Measurements from ENCODE around the gene MAJIN. TPM values are rescaled to one million over a fixed set of nuclear protein-coding genes. Genes with fewer than 3 reads are reported as not detected.
A peak's percentile ranks its signal among the peaks of the same experiment; 100 is the strongest.

MAJIN gene
- total and polyA plus RNA-seq, 9 of the 15 experiments (the other 6 are each of a cell fraction or from before 2014, with no cell fraction given): 0.17 to 0.83 (median 0.24) TPM; not detected in 2

GRCh38 chr11:64888729-64889511 is 83.0 kb downstream of the MAJIN start (continued):
- TF ChIP-seq RREB1 (CRISPR knock-in tag; IDR thresholded peaks at IDR 0.05): no peak
- no peak; the same call in 1 of the 2 replicates for TF ChIP-seq ZNF324 (CRISPR knock-in tag; IDR thresholded peaks at IDR 0.05)
- TF ChIP-seq ZNF830 (CRISPR knock-in tag; IDR thresholded peaks at IDR 0.05): no peak

GRCh38 chr11:64888406-64888728 is 83.5 kb downstream of the MAJIN start:
- CTCF ChIA-PET (ENCODE audit: low intra/inter-chr PET ratio): interaction anchor here (0.7 kb wide), 1 partner anchor 41 kb away, joined by 4 read pairs; no protein-coding TSS in a partner anchor
- Histone ChIP-seq H3K4me1 (replicated peaks in 1 of 2; ENCODE audit: control insufficient read depth in 2 of 2, insufficient read depth in 2 of 2, low read length in 2 of 2) (peaks cover 44 to 85% of the 10 kb centered on the region in 2 experiments), H3K36me3 (ENCODE audit: control insufficient read depth, insufficient read depth, low read length) (no peaks in the 10 kb centered on the region), H2AFZ (ENCODE audit: low read depth, low read length) (peak overlapping the region; percentile 99), H3K79me2 (ENCODE audit: control insufficient read depth, insufficient read depth, low read length) (no peaks in the 10 kb centered on the region), H3K9me1 (ENCODE audit: control insufficient read depth, insufficient read depth, low read length) (no peaks in the 10 kb centered on the region), H3K4me3 (no peak overlapping the region), H3K4me2 (ENCODE audit: insufficient read depth, low read length) (peak overlapping the region; percentile 91), H3K9ac (ENCODE audit: insufficient read depth in 1 of 2, low read depth in 2 of 2, low read length in 2 of 2) (peak overlapping the region; percentile 70 to 86), H3K9me3 (replicated peaks; ENCODE audit: control insufficient read depth, insufficient read depth, low read depth, low read length) (no peaks in the 10 kb centered on the region), H3K27me3 (ENCODE audit: control insufficient read depth in 2 of 2, insufficient read depth in 2 of 2, low read length in 2 of 2) (no peaks in the 10 kb centered on the region), H3K27ac (ENCODE audit: extremely low read depth, low read depth, low read length) (peak overlapping the region; percentile 82), H4K20me1 (replicated peaks; ENCODE audit: control insufficient read depth, insufficient read depth, low read length) (no peaks in the 10 kb centered on the region)
- FAIRE-seq: no peak
- 11% methylated on average over 3 of the region's 8 CpGs for WGBS (ENCODE audit: insufficient coverage, low coverage, missing lambda C conversion rate)
- DNase-seq (ENCODE audit: extremely low read depth in 1 of 4, low spot score in 3 of 4): no peak
- POLR2A ChIA-PET: interaction anchor here (0.6 to 3.4 kb wide), 10 partner anchors 10 to 339 kb away, joined by 3 to 28 read pairs (median 4); partner anchors contain the start of gene EHD1
- intact Hi-C loops (cut with micrococcal nuclease): loop anchor here (2.0 to 10.0 kb wide), 3 partner anchors 18 to 226 kb away; partner anchors contain the start of genes SF1, TM7SF2 and ZNHIT2
- in situ Hi-C loops (cut with MboI): no loop called here
- TF ChIP-seq ZNF175 (CRISPR knock-in tag; IDR thresholded peaks at IDR 0.05; ENCODE audit: low read depth) (0 out of 2 replicates have a peak, but pooled peaks have one; percentile 35), SAP30 (IDR thresholded peaks at IDR 0.05; ENCODE audit: borderline replicate concordance, insufficient read depth, low read depth, low read length, poor library complexity, severe bottlenecking) (peak; percentile 1), NR1H2 (CRISPR knock-in tag; IDR thresholded peaks at IDR 0.05) (0 out of 2 replicates have a peak, but pooled peaks have one; percentile 33), NCOR1 (IDR thresholded peaks at IDR 0.05) (no peak), CREB1 (IDR thresholded peaks at IDR 0.05) (no peak), CREB1 (CRISPR knock-in tag; IDR thresholded peaks at IDR 0.05) (0 out of 2 replicates have a peak, but pooled peaks have one; percentile 8), ZNF134 (CRISPR knock-in tag; conservative IDR thresholded peaks at IDR 0.05) (no peak), NR2C2 (CRISPR knock-in tag; IDR thresholded peaks at IDR 0.05) (no peak), NR2C2 (tag; IDR thresholded peaks at IDR 0.05) (0 out of 2 replicates have a peak, but pooled peaks have one; percentile 19)
- no TSS peak for BruUV-seq (replicated peaks)
- ATAC-seq: no peak

Data from K562 (cell line).